CD4-positive, alpha-beta T cell treated with Interferon gamma for 1 hour (primary cell): Measurements from ENCODE around the gene GYS1.
A peak's percentile ranks its signal among the peaks of the same experiment; 100 is the strongest.
"Not testable (repeated sequence)": the region's sequence is repeated elsewhere in the genome, so short reads cannot be mapped to it uniquely, and the experiment has no call there.

Source experiments
- DNase-seq: peaks from one replicate; pipeline ENCODE4 v3.0.0-alpha.2; 2020

The GYS1 gene

GRCh38 chr19:48933382-48933932 lies 59.7 kb downstream of the GYS1 start, which contains the start of gene DHDH:
Gene DHDH, plus strand, starts transcription at chr19:48933699. Its CDS starts 23 bp downstream, at chr19:48933722.
- peak; percentile 89 for DNase-seq

GRCh38 chr19:48928164-48929025 lies 64.7 kb downstream of the GYS1 start:
- DNase-seq = no peak

DNA sequence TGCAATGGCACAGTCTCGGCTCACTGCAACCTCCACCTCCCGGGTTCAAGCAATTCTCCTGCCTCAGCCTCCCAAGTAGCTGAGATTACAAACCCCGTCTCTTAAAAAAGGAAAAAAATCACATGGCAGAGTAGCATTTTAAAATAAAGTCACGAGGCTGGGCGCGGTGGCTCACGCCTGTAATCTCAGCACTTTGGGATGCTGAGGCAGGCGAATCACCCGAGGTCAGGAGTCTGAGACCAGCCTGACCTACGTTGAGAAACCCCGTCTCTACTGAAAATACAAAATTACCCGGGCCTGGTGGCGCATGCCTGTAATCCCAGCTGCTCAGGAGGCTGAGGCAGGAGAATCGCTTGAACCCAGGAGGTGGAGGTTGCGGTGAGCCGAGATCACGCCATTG lies 65.4 kb downstream of the GYS1 start:
- DNase-seq = not testable (repeated sequence)

DNA sequence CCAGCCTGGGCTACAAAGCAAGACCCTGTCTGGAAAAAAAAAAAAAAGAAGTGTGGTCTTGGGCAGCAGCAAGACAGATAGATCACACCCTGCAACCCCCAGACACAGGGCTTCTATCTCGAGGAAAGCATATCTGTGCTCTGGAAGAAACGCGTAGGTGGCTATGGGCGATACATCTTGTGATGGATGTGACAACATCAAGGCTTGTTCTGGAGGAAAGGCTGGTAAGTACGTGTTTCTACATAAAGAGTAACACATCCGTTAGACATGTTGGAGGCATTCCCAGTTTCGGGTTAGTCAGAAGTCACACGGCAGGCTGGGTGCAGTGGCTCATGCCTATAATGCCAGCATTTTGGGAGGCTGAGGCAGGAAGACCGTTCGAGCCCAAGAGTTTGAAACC lies 66.2 kb downstream of the GYS1 start:
- DNase-seq = no peak

- DNase-seq = not testable (repeated sequence)
These were observed 67.2 kb downstream of the GYS1 start for GRCh38 chr19:48925890-48926289.

GRCh38 chr19:48925240-48925843 lies 67.8 kb downstream of the GYS1 start:
- no peak for DNase-seq

DNA sequence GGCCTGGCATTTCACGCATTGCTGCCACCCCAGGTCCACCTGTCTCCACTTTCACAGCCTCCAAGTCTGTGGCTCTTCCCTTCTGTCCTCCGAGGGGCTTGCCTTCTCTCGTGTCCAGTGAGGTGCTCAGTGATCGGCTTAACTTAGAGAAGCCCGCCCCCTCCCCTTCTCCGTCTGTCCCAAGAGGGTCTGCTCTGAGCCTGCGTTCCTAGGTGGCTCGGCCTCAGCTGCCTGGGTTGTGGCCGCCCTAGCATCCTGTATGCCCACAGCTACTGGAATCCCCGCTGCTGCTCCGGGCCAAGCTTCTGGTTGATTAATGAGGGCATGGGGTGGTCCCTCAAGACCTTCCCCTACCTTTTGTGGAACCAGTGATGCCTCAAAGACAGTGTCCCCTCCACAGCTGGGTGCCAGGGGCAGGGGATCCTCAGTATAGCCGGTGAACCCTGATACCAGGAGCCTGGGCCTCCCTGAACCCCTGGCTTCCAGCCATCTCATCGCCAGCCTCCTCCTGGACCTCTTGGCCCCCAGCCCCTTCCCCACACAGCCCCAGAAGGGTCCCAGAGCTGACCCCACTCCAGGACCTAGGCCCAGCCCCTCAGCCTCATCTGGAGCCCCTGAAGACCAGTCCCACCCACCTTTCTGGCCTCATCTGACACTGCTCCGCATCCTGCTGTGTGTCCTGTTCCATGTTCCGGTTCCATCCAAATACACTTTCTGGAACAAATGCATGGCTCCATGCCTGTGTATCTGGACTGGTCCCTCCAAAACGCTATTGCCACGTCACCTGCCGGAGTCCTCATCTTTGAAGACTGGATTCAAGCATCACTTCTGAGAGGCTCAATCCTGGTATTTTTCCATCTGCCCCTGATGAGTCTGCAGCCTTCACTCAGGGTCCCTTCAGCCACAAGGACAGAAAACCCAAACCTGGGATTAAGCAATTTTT lies 70.3 kb downstream of the GYS1 start:
- DNase-seq = no peak

- no peak for DNase-seq
These were observed 71.2 kb downstream of the GYS1 start for GRCh38 chr19:48921721-48922500.

GRCh38 chr19:48920949-48921348 lies 72.2 kb downstream of the GYS1 start:
- DNase-seq = no peak

DNA sequence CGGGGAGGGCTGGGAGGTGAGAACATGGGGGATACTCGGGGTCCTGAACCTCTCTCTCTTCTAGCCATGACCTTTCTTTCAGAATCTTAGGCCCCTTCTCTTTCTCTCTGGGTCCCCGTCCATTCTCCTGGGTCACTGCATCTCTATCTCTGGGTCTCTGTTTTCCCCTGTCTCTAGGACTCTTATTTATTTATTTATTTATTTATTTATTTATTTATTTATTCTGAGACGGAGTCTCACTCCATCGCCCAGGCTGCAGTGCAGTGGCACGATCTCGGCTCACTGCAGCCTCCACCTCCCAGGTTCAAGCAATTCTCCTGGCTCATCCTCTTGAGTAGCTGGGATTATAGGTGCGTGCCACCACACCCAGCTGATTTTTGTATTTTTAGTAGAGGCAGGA lies 73.8 kb downstream of the GYS1 start:
- not testable (repeated sequence) for DNase-seq

- DNase-seq = no peak
These were observed 74.3 kb downstream of the GYS1 start for GRCh38 chr19:48918801-48919247.
